GM18519 (cell line): ENCODE results near the gene ZXDA.
"Not testable (repeated sequence)": the region's sequence is repeated elsewhere in the genome, so short reads cannot be mapped to it uniquely, and the experiment has no call there.

ENCODE experiments used
- ATAC-seq: cut with Tn5 transposase; IDR thresholded peaks from one replicate; pipeline ENCODE4 v1.9.1; 2021; ENCODE audit warnings: mild to moderate bottlenecking, moderate library complexity; ENCODE audit not compliant: unreplicated experiment, low FRiP score

The ZXDA gene

GRCh38 chrX:57910287-57910912, at the start of gene ZXDA:
Gene ZXDA, minus strand, starts transcription at chrX:57910458. Its CDS starts 38 bp downstream, at chrX:57910420.
- peak; percentile 58 for ATAC-seq

- no peak for ATAC-seq
These were observed 42.0 kb upstream of the ZXDA start for GRCh38 chrX:57952320-57952678.

- ATAC-seq, result no peak
These were observed 41.5 kb upstream of the ZXDA start for GRCh38 chrX:57951666-57952319.

- ATAC-seq, result no peak
These were observed 23.1 kb upstream of the ZXDA start for GRCh38 chrX:57933321-57933720.

- no peak for ATAC-seq
These were observed 22.0 kb upstream of the ZXDA start for GRCh38 chrX:57932266-57932665.

- no peak for ATAC-seq
These were observed 19.8 kb upstream of the ZXDA start for GRCh38 chrX:57930051-57930450.

GRCh38 chrX:57929373-57929772, 19.1 kb upstream of the ZXDA start:
- ATAC-seq, result no peak

- ATAC-seq, result no peak
These were observed 15.5 kb upstream of the ZXDA start for GRCh38 chrX:57925806-57926205.

GRCh38 chrX:57918750-57919436, 8.6 kb upstream of the ZXDA start:
- no peak for ATAC-seq

- no peak for ATAC-seq
These were observed 5.4 kb upstream of the ZXDA start for GRCh38 chrX:57915680-57916079.

- ATAC-seq, result peak; percentile 56
These were observed 517 bp downstream of the ZXDA start for GRCh38 chrX:57909595-57910286.

- not testable (repeated sequence) for ATAC-seq
These were observed 1.2 kb downstream of the ZXDA start for GRCh38 chrX:57908972-57909594.

- no peak for ATAC-seq
These were observed 3.5 kb downstream of the ZXDA start for GRCh38 chrX:57906790-57907189.

GRCh38 chrX:57905141-57905540, 5.1 kb downstream of the ZXDA start:
- ATAC-seq, result no peak

GRCh38 chrX:57904176-57904880, 5.9 kb downstream of the ZXDA start:
- ATAC-seq, result no peak

- ATAC-seq, result no peak
These were observed 7.6 kb downstream of the ZXDA start for GRCh38 chrX:57902633-57903032.

GRCh38 chrX:57901466-57901865, 8.8 kb downstream of the ZXDA start:
- no peak for ATAC-seq

- no peak for ATAC-seq
These were observed 9.3 kb downstream of the ZXDA start for GRCh38 chrX:57900975-57901374.

- ATAC-seq, result no peak
These were observed 10.4 kb downstream of the ZXDA start for GRCh38 chrX:57899906-57900305.

- no peak for ATAC-seq
These were observed 11.2 kb downstream of the ZXDA start for GRCh38 chrX:57899064-57899463.
